GM21367 (cell line): ENCODE measurements around the gene SPNS2.

ENCODE experiments used
- ATAC-seq: cut with Tn5 transposase; IDR thresholded peaks from one replicate; pipeline ENCODE4 v1.9.1; 2021; ENCODE audit not compliant: unreplicated experiment

The SPNS2 gene

GRCh38 chr17:4584917-4585637, 86.4 kb downstream of the SPNS2 start:
- ATAC-seq, result no peak

GRCh38 chr17:4585638-4585994, 86.9 kb downstream of the SPNS2 start:
- ATAC-seq, result no peak

DNA sequence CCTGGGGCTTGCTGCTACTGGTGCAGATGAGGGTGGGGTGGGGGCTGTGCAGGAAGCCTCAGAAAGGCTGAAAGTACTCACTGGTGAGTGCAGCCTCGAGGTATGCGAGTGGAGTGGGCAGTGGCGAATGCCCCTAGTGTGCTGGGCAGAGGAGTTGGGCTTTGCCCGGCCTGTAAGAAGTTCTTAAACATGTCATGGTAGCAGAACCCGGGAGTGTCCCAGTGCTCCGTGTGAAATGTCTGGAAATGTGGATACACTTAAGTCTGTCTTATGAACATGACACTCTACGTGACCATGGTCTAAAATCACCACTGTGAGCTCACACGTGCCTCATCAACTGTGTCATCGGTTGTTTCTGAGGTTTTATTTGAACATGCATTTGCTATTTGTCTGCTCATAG, 87.4 kb downstream of the SPNS2 start:
- no peak for ATAC-seq

GRCh38 chr17:4587195-4587594, 88.5 kb downstream of the SPNS2 start:
- no peak for ATAC-seq

DNA sequence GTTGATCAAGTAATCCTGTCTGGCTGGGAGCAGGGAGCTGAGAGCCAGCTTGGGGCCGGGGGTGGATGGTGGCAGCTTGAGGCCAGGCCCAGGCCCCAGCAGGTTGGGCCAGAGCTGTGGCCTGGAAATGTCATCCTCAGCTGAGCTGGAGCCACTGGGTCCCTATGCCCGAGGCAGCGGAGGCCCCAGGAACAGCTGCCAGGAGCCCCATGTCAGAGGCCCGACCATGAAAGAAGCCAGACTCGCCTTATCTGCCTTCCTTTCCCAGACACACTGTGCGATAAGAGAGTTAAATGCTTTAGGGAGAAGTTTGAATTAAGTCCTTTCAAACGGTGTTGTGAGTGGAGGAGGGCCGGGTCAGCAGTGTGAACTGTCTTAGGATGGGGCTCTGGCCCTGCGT, 89.1 kb downstream of the SPNS2 start:
- ATAC-seq, result no peak

DNA sequence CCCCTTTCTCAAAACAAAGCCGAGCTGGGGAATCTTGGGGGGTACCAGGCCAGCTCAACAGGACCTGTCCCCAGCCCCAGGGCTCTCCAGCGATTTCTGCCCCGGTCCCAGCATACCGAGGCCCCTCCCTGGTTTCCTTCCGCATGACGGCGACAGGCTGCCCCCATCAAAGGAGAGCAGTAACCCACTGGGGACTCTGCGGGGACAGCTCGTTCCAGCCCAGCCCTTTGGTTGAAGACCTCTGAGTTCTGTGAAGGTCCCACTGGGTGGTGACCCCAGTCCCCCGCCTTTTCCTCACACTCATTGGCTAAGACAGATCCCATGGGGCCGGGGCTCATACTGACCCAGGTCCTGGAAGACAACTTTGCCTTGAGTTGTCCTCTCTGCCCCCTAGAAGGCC, 89.7 kb downstream of the SPNS2 start:
- no peak for ATAC-seq
